NCI-H2227 treated with DMSO at 0.1 percent for 48 hours (cell line): Measurements from ENCODE around the gene HIVEP1.

Source experiments
- DNase-seq: peaks from one replicate; lab custom pipeline; 2025; lab: John Stamatoyannopoulos, UW

HIVEP1 gene

GRCh38 chr6:12020187-12020791 lies 8.2 kb downstream of the HIVEP1 start:
- no peak for DNase-seq

- no peak for DNase-seq
These were observed 10.4 kb downstream of the HIVEP1 start for GRCh38 chr6:12022481-12022880.

GRCh38 chr6:12022953-12023388 lies 10.9 kb downstream of the HIVEP1 start:
- DNase-seq = peak; percentile 49

GRCh38 chr6:12024216-12024615 lies 12.1 kb downstream of the HIVEP1 start:
- no peak for DNase-seq

GRCh38 chr6:12024699-12025434 lies 12.8 kb downstream of the HIVEP1 start:
- DNase-seq = no peak

GRCh38 chr6:12026120-12026519 lies 14.0 kb downstream of the HIVEP1 start:
- DNase-seq = no peak

GRCh38 chr6:12026833-12027232 lies 14.7 kb downstream of the HIVEP1 start:
- DNase-seq = no peak

GRCh38 chr6:12028213-12028612 lies 16.1 kb downstream of the HIVEP1 start:
- no peak for DNase-seq

- no peak for DNase-seq
These were observed 18.0 kb downstream of the HIVEP1 start for GRCh38 chr6:12029979-12030737.

- DNase-seq = no peak
These were observed 19.0 kb downstream of the HIVEP1 start for GRCh38 chr6:12030993-12031550.

GRCh38 chr6:12032783-12033573 lies 20.9 kb downstream of the HIVEP1 start:
- DNase-seq = no peak

GRCh38 chr6:12033770-12034169 lies 21.7 kb downstream of the HIVEP1 start:
- DNase-seq = no peak

- DNase-seq = no peak
These were observed 22.2 kb downstream of the HIVEP1 start for GRCh38 chr6:12034349-12034748.

GRCh38 chr6:12034837-12035236 lies 22.7 kb downstream of the HIVEP1 start:
- DNase-seq = no peak

- DNase-seq = no peak
These were observed 24.7 kb downstream of the HIVEP1 start for GRCh38 chr6:12036766-12037165.

GRCh38 chr6:12037798-12038197 lies 25.7 kb downstream of the HIVEP1 start:
- DNase-seq = no peak

- peak; percentile 73 for DNase-seq
These were observed 27.7 kb downstream of the HIVEP1 start for GRCh38 chr6:12039540-12040459.

GRCh38 chr6:12047304-12047703 lies 35.2 kb downstream of the HIVEP1 start:
- DNase-seq = no peak

GRCh38 chr6:12047792-12048432 lies 35.8 kb downstream of the HIVEP1 start:
- DNase-seq = no peak

GRCh38 chr6:12048609-12049008 lies 36.5 kb downstream of the HIVEP1 start:
- DNase-seq = no peak
